Cortex of kidney (tissue), 1 donor: ENCODE measurements around the gene INO80D.
"Not testable (repeated sequence)": the region's sequence is repeated elsewhere in the genome, so short reads cannot be mapped to it uniquely, and the experiment has no call there.

Experiments
- DNase-seq: peaks from one replicate; lab custom pipeline; 2025; lab: John Stamatoyannopoulos, UW

INO80D gene

DNA sequence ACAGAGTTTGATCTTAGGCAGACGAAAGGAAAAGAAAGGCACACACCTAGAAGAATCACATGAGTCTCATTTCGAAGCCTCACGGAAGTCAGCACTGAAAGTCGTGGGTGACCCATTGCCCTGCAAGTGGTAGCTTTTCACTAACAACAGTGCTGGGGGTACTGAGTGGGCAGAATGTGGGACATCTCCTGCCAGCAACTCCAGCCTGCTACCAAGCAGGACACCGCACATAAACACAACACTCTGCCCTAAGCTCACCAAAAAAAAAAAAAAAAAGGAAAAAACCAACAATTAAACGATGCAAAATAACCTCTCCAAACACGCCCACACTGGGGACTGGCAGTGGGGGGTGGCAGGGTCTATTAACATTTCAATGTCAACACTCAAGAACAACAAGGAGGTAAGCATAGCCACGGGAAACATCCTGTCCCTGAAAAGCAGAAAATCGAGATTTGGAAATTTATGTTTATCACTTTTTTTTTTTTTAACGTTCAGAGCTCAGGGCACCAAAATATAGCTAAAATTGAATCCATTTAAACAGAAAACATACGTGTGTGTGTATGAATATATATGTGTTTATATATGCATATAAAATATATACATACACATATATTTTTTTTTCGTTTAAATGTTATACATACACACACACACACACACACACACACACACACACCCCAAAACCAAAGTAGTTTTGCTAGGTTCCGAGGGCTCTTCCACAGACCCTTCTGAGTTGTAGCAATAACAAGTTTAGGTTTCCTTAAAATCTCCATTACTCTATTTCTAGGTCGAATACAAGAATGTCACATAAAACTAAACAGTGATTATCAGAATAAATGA is 2.2 kb downstream of the INO80D start:
- DNase-seq, result no peak

DNA sequence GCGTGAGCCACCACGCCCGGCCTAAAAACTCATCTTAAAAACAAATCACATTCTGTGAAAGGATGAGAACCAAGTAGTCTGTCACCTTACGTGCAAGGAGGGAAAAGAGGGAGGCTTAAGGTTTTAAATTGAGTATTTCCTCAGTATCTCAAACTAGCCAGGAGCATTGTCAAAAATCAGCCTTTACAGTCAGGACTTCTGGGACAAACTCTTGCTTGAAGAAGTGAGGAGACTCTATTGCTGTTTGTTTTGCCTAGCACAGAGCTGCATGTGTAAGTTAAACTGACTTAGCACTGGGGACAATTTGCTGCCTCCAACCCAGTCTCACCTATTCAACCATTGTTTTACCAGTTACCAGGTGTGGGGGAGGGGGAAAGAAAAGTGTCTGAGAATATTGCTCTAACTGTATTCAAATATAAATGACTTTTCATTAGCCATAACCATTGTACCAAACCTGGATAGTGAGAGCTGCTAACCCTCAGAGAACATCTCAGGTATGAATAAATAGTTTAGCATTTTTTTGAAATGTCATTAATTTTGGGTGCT is 3.6 kb downstream of the INO80D start:
- DNase-seq, result no peak

DNA sequence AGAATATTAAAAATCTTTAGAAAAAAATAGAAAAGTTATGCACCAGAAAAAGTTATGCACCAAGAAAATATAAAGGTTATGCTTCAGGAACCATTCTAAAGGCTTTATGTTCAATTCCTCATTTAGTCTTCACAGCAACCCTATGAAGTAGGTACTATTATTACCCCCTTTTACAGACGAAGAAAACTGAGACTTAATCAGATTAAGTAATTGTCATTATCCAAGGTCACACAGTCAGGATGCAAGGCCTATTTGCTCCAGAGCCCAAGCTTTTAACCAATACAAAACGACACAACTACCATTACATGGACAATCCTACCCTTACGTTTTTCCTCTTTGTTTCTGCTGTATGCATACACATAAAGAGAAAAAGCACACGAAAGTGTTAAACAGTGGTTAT is 5.0 kb downstream of the INO80D start:
- DNase-seq, result no peak

DNA sequence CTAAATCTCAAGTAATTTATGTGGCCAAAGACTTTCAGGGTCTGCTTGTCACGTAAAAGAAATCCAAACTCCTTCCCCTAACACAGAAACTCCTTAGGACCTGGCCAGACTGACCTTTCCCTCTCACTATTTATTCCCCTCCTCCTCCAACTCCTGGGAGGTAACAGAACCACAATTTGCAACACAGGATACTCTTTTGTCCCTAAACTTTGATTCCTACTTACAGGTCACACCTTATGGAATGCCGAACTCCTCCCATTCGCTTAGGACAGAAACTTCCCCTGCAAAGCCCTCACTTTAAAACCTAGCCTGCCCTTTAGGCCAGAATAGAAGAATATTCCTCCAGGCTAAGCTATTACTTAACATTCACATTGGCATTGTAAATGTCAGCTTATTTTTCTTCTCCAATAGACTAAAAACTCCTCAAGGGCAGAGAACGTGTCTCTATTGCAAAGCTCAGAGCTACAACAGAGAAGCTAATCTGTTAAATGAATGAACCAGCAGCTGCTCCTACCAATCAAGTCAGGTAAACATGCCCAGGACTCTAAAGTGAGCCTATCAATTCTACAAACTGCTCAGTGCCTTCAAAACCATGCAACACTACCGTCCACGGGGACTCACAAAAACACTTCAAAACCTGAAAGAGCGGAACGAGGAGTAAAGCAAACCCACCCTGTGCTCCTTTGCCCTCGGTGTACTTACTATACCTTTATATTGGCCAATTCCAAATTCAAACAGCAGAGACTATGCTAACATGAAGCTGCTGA is 6.1 kb downstream of the INO80D start:
- no peak for DNase-seq

DNA sequence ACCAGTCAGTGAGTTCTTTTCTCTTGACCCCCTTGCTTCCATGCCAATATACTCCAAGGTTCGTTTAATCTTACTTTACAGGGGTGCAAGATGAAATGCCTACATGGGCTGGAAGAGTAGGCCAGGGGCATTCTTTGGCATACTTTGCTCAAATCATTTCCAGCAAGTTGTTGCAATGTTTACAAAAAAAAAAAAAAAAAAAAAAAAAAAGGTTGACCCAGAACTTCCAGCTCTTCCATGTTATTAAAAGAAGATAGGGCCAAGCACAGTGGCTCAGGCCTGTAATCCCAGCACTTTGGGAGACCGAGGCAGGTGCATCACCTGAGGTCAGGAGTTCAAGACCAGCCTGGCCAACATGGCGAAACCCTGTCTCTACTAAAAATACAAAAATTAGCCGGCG is 8.1 kb downstream of the INO80D start:
- DNase-seq, result not testable (repeated sequence)

DNA sequence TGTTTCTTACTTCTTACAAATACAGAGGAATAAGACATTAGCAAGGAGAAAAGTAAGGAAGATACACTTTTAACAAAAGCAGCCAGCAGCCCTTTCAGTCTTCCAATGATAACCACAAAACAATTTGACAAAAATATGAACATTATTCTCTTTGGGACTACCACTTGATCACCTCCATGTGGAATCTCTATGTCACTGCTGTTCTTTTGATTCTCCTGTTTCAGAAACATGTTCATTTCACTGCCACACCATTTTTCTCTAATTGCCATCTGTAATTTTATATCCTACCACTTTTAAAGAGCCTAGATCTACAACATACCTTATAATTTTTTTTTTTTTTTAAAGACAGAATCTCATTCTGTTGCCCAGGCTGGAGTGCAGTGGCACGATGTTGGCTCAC is 10.9 kb downstream of the INO80D start:
- DNase-seq, result no peak

DNA sequence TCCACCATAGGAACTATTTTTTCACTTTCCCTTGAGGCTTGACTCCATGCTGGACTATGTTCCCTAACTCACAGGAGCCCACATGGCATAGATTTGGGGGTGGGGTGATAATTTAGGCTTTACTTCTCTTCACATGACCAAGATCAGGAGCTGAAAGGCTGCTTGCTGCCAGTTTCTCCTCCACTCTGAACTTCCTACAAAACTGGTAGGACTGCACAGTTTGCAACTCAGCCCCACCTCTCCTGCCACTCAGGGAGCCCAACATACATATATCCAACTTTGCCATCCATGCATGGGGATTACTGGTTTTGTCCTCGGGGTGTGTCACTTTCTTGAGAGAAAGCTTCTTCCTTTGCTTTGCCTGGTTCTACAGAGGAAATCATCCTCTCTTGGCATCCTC is 14.2 kb downstream of the INO80D start:
- DNase-seq, result no peak

DNA sequence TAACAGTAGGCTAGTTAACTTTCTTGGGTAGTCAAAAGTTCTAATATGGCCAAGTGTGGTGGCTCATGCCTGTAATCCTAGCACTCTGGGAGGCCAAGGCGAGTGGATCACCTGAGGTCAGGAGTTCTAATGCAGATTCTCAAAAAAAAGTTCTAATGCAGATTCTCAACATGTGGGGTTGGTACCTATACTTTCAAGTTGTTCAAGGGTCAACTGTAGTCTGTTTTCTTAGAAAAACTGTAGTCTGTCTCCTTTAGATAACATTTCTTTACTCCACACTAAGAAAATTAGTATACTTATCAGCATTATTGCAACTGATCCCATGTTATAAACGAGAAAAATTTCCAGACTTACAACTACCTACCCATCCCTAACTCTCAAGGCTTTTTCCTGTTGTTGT is 16.6 kb downstream of the INO80D start:
- DNase-seq, result no peak

DNA sequence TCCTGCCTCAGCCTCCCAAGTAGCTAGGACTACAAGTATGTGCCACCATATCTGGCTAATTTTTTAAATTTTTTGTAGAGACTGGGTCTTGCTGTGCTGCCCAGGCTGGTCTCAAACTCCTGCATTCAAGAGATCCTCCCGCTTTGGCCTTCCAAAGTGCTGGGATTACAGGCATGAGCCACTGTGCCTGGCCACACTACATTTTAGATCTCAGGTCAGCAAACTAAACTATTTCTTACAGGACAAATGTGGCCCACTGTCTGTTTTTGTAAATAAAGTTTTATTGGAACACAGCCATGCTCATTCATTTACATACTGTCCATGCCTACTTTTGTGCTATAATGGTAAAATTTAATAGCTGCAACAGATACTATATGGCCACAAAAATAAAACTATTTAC is 17.8 kb downstream of the INO80D start:
- DNase-seq, result no peak

DNA sequence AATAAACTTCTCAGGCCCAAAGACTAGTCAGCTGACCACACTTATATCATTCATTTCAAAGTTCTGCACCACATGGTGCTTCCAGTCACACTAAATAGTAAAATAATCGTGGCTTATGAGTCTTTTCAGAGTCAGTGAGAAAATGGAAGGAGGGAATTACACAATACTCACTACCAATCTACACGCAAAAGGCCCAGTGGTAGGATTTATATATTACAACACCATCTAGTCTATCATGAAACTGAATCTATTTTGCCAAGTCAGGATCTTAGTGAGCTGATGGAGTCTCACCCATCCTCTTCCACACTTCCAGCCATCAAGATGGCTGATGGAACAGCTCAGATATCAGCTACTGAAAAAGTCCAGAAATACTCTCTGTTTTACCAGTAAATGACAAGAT is 21.9 kb downstream of the INO80D start:
- DNase-seq, result no peak

DNA sequence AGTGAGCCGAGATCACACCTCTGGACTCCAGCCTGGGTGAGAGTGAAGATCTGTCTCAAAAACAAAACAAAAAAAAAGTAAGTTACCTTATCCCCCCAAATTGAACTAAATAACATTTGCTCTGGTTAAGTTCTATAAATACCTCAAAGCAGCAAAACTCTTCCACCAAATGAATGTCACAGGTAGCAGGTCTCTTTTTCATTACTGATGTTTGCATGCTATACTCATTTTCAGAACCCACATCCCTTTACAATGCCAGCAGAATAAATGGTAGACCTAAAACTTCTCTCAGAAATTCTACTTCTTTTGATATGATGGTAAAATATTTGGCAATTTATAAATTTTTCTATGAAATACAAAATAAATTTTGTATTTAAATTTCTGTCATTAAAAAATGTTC is 22.3 kb downstream of the INO80D start:
- no peak for DNase-seq

DNA sequence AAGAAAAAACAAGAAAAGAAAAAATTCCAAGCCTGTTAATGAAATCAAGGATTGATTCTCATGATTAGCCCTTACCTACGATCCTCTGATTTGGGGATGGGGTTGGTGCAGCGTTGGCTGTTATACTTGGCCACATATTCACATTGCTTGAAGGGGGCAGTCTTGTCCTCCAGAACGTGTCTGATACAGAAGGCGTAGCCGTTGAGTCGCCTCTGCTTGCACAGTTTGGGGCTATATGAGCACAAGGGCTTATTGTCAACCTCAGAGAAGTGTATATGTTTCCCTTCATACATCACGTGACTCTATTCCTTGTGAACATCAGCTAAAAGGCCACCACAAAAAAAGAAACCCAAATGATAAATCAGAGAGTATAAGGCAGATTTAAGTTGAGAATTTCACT is 23.2 kb downstream of the INO80D start:
- DNase-seq, result no peak

DNA sequence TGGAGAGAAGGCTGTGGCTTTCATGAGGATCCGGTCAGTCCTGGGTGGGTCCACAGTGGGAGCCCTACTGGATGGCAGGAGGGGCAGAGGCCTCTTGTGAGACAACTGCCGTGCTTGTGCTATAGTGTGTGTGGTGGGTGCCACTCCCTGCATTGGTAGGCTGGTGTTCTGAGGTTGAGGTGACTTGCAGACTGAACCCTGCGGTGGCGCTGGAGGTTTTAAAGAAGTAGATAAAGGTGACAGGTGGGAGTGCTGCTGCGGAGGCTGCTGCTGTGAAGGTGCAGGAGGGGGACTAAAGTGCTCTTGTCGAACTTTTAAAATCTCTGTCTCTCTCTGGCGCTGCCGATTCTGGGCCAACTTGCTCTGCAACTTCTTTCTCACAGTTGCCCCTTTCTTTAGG is 29.7 kb downstream of the INO80D start:
- no peak for DNase-seq

DNA sequence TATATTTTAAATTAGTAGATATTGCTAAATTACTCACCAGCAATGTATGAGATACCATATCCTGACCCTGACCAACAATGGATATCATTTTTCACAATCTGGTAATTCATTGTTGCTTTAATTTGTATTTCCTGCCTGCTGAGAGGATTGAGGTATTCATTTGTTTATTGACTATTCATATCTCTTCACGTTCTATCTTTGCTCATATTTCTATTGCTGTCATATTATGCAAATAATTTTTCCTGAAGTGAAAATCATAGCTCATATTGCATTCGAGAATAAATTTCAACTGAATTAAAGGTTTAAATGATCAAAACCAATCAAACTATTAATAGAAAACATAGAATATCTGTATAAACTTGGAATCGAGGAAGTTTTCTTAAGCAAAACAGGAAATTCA is 31.0 kb downstream of the INO80D start:
- DNase-seq, result no peak

DNA sequence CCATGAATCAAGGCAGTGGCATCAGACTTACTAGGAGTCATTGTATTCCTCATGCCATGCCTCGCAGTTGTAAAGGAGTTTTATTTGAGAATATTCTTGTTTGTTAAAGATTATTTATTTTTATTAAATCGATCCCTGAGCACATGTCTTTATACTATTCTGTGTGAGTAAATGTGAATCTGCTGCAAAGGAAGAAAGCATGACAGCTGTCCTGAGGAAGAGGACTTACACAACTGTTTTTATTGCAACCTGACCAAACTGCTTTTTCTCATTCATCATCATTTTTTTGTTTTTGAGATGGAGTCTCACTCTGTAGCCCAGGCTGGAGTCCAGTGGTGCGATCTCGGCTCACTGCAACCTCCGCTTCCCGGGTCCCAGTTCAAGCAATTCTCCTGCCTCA is 34.1 kb downstream of the INO80D start:
- no peak for DNase-seq

DNA sequence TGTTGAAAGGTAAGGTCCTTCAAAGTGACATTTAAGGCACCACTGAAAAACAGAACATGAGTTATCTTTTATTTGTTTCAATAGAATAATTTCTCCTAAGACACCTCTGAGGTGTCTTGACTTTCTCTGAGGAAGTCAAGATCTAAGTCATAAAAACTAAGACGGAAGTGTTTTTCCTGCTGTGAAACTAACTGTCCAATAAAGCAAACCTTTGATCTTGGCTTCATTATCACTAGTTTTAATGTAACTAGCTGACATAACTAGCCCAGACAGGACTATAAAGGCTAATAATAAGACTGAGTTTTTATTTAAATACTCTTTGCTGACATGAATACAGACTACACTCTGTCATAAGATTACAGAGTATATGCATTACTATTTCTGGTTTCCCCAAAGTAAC is 36.6 kb downstream of the INO80D start:
- no peak for DNase-seq

DNA sequence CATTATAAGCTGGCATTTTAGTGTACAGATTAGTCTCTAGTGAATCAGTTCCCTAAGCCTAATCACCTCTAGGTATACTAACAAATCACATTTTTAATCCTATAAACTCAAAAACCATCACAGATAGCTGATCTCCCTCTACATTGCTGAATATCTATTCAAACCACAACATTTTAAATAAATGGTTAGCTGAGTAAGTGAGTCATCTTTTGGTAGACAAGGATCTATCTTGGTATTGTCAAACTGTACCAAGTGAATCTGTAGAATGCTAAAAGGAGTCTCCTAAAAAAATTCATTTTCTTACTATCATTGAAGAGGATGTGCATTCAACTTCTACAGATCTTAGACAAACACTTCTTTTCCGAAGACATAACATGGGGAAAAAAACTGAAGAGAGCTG is 40.7 kb downstream of the INO80D start:
- DNase-seq, result no peak

DNA sequence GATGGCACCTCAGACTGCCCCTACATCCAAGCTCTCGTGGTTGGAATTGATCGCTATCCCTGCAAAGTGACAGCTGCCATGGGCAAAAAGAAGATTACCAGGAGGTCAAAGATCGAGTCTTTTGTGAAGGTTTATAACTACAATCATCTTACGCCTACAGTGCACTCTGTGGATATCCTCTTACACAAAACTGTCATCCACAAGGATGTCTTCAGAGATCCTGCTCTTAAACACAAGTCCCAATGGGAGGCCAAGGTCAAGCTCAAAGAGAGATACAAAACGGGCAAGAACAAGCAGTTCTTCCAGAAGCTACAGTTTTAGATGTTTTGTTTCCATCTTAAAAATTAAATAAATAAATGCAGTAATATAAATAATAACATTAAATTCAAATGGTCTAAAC is 45.4 kb downstream of the INO80D start:
- DNase-seq, result no peak

DNA sequence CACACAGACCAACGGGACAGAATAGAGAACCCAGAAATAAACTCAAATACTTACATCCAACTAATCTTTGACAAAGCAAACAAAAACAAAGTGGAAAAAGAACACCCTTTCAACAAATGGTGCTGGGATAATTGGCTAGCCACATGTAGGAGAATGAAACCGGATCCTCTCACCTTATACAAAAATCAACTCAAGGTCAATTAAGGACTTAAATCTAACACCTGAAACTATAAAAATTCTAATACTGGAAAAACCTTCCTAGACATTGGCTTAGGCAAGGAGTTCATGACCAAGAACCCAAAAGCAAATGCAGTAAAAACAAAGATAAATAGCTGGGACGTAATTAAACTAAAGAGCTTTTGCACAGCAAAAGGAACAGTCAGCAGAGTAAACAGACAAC is 50.6 kb downstream of the INO80D start:
- DNase-seq, result not testable (repeated sequence)

DNA sequence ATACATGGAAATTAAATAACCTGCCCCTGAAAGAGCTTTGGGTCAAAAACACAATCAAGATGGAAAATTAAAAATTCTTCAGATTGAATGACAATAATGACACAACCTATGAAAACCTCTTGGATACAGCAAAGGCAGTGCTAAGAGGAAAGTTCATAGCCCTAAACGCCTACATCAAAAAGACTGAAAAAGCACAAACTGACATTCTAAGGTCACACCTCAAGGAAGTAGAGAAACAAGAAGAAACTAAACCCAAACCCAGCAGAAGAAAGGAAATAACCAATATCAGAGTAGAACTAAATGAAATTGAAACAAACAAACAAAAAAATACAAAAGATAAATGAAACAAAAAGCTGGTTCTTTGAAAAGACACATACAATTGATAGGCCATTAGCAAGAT is 52.5 kb downstream of the INO80D start:
- not testable (repeated sequence) for DNase-seq

DNA sequence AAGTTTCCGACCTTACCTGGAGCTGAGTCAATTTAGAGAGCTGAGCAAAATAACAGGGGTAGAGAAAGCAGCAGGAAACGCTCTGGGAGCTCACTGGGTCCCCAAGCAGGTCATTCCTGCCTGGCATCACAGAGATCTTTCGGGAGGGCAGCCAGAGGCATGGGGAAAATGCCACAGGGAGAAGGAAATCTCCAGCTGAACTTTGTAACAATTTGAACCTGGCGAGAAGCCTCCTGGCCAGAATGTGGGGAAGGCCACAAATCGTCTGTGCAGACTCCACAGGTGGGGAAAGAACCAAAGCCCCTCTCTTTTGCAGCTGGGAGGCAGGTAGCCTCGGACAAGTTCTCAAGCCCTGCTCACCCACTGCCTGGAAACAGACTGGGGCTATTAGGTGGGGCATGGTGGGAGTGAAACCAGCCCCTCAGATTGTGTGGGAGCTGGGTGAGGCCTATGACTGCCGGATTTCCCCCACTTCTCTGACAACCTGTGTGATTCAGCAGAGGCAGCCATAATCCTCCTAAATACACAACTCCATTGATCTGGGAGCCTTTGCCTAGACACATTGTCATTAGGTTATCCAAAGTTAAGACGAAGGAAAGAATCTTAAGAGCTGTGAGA is 53.9 kb downstream of the INO80D start:
- no peak for DNase-seq

DNA sequence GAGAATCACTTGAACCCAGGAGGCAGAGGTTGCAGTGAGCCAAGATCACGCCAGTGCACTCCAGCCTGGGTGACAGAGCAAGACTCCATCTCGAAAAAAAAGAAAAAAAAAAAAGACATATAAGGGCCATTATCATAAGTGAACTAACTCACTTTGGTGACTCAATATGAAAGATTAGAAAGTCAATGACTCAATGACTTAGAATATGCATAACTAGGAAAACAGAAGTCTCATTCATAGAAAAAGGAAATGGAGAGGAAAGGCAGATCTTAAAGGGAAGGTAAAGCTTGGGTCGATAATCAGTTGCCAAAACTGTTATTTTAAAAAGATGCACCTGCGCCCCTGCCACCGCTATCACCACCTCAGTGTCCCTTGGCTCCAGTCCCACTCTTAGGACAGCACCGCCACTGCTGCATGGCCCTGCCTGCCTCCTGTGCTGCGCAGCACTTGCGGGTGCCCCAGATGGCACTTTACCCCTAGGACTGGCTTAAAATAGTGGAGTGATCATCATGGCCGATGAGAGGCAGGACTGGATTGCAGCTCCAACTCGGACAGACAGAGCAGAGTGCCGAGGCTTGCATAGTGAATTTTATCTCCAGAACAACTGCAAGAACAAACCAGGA is 54.7 kb downstream of the INO80D start:
- no peak for DNase-seq
